GM21390 (cell line): ENCODE data around the gene CAPN7.

Experiments
- ATAC-seq: cut with Tn5 transposase; IDR thresholded peaks from one replicate; pipeline ENCODE4 v1.9.1; 2021; ENCODE audit not compliant: unreplicated experiment

The CAPN7 gene

GRCh38 chr3:15294929-15295328 is 88.9 kb downstream of the CAPN7 start:
- ATAC-seq = no peak

GRCh38 chr3:15295506-15295905 is 89.5 kb downstream of the CAPN7 start:
- no peak for ATAC-seq

GRCh38 chr3:15297608-15298350 is 91.7 kb downstream of the CAPN7 start:
- no peak for ATAC-seq

GRCh38 chr3:15298504-15298903 is 92.5 kb downstream of the CAPN7 start:
- ATAC-seq = no peak

GRCh38 chr3:15299036-15299435 is 93.0 kb downstream of the CAPN7 start:
- ATAC-seq = no peak

GRCh38 chr3:15300323-15301078 is 94.5 kb downstream of the CAPN7 start:
- no peak for ATAC-seq

GRCh38 chr3:15301761-15302160 is 95.7 kb downstream of the CAPN7 start:
- ATAC-seq = no peak
